ENCODE data around the gene SYT14. TPM values are rescaled to one million over a fixed set of nuclear protein-coding genes. Genes with fewer than 3 reads are reported as not detected.

The SYT14 gene
- total and polyA plus RNA-seq, 3 experiments from 2014 or later, result not detected

DNA sequence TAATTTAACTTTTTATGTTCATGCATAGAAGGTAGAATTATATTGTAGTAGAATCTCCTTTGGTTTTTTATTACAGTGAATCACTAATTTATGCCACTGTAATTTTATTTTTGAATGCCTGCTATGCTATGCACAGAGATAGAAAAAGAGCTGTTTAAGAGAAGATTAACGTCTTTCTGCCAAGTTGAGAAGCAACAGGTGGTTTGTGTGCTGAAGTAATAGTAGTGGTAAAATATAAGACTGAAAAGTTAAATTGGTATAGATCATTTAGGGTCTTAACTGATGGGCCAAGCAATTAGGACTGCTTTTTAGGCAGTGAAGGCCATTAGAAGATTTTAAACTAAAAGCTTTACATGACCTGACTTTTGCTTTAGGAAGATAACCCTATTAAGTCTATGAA, 115.1 kb downstream of the SYT14 start:
- Histone ChIP-seq H3K9me3 (ENCODE audit: low read length) (no peaks in the 10 kb centered on the region), H3K27ac (ENCODE audit: low read depth, low read length) (no peak overlapping the region), H3K4me3 (ENCODE audit: low read length) (no peak overlapping the region), H3K4me1 (ENCODE audit: insufficient read depth, low read length) (no peaks in the 10 kb centered on the region), H3K36me3 (ENCODE audit: insufficient read depth, low read length) (no peaks in the 10 kb centered on the region), H3K27me3 (ENCODE audit: insufficient read depth, low read length, poor library complexity, severe bottlenecking) (no peaks in the 10 kb centered on the region)
- H3K27me3 Mint-ChIP-seq, result peaks cover 2 to 8% of the 10 kb centered on the region in 2 donors
- no peaks in the 10 kb centered on the region for H3K36me3 Mint-ChIP-seq
- peaks cover 0 to 15% (median 8%) of the 10 kb centered on the region in 5 donors for H3K9me3 Mint-ChIP-seq
- H3K27ac Mint-ChIP-seq, result no peak overlapping the region
- ChIA-PET CTCF (no interaction called here), POLR2A (no interaction called here)
- H3K4me1 Mint-ChIP-seq, result no peaks in the 10 kb centered on the region
- no peak for DNase-seq
- no peak overlapping the region for H3K4me3 Mint-ChIP-seq

DNA sequence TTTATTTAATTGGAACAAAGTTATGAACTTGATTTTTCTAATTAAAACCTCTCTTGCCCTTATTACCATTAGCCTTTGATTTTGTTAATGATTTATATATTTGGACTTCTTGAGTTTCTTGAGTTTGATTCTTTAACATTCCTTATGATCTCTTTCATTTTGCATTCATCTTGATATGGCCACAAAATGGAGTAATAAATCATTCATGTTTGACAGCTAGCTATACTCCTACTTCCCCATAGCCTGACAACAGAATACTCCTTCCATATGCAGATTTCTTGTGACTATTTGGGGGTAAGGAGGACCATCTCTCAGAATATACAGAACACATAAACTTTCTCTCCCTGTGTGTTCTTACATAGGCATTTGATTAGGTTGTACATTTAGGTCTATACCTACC, 119.6 kb downstream of the SYT14 start:
- DNase-seq, result no peak
- no peaks in the 10 kb centered on the region for H3K4me1 ChIP-seq (ENCODE audit: insufficient read depth, low read length)
- no peaks in the 10 kb centered on the region for H3K27me3 ChIP-seq (ENCODE audit: insufficient read depth, low read length, poor library complexity, severe bottlenecking)
- ChIA-PET POLR2A (no interaction called here), CTCF (no interaction called here)
- H3K4me1 Mint-ChIP-seq, result no peaks in the 10 kb centered on the region
- H3K36me3 Mint-ChIP-seq, result no peaks in the 10 kb centered on the region
- no peak overlapping the region for H3K27ac Mint-ChIP-seq
- H3K4me3 ChIP-seq (ENCODE audit: low read length), result no peak overlapping the region
- H3K36me3 ChIP-seq (ENCODE audit: insufficient read depth, low read length), result no peaks in the 10 kb centered on the region
- H3K9me3 ChIP-seq (ENCODE audit: low read length), result no peaks in the 10 kb centered on the region
- no peak overlapping the region for H3K27ac ChIP-seq (ENCODE audit: low read depth, low read length)
- peaks cover 2 to 9% of the 10 kb centered on the region in 2 donors for H3K27me3 Mint-ChIP-seq
- H3K4me3 Mint-ChIP-seq, result no peak overlapping the region
- H3K9me3 Mint-ChIP-seq, result no peaks in the 10 kb centered on the region

DNA sequence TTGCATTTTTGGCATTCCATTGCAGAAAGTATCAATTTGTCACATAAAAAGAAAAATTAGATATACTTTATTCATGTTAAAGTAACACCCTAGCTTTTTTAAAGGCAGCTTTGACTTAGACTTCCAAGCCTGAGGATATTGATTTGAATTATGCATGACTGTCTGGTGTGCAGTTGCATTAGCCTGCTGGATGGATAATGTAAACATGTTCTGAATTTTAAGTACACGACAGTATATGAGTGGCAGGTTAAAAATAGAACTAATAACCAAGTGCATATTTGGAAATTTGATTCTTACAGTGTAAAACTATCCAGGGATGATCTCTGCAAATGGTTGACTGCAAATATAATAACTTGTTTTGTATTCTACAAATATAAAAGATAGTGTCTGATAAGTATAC, 124.0 kb downstream of the SYT14 start:
- Mint-ChIP-seq H3K4me1 (no peaks in the 10 kb centered on the region), H3K4me3 (no peak overlapping the region), H3K36me3 (no peaks in the 10 kb centered on the region), H3K9me3 (peaks cover under 1 to 7% (median 1%) of the 10 kb centered on the region in 5 donors), H3K27me3 (peaks cover 0 to 8% of the 10 kb centered on the region in 2 donors), H3K27ac (no peak overlapping the region)
- Histone ChIP-seq H3K36me3 (ENCODE audit: insufficient read depth, low read length) (no peaks in the 10 kb centered on the region), H3K27ac (ENCODE audit: low read depth, low read length) (no peak overlapping the region), H3K4me3 (ENCODE audit: low read length) (no peak overlapping the region), H3K27me3 (ENCODE audit: insufficient read depth, low read length, poor library complexity, severe bottlenecking) (no peaks in the 10 kb centered on the region), H3K9me3 (ENCODE audit: low read length) (no peaks in the 10 kb centered on the region), H3K4me1 (ENCODE audit: insufficient read depth, low read length) (no peaks in the 10 kb centered on the region)
- ChIA-PET POLR2A (no interaction called here), CTCF (no interaction called here)
- DNase-seq, result no peak

DNA sequence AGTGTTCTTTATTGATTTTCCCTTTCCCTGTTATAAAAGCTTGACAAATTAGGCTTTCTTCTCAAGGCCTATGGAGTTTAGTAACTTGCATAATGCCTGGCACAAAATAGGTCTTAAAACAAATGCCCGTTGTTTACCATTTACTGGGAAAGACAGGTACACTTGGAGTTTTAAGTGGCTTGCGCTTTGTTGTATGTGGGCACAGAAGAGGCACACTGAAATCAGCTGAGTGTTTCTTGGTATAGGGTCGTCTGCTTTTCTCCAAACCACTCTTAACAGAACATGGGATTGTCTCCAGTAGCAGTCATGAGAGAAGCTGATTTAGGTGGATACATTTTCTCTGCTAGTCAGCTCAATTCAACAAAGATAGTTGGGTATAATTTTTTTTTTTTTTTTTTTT, 132.5 kb downstream of the SYT14 start:
- ChIA-PET CTCF (no interaction called here), POLR2A (no interaction called here)
- Mint-ChIP-seq H3K27ac (no peak overlapping the region), H3K36me3 (no peaks in the 10 kb centered on the region), H3K9me3 (peaks cover 2 to 9% (median 5%) of the 10 kb centered on the region in 5 donors), H3K27me3 (peaks cover 4 to 18% of the 10 kb centered on the region in 2 donors), H3K4me3 (no peak overlapping the region), H3K4me1 (no peaks in the 10 kb centered on the region)
- Histone ChIP-seq H3K27ac (ENCODE audit: low read depth, low read length) (no peak overlapping the region), H3K4me1 (ENCODE audit: insufficient read depth, low read length) (no peaks in the 10 kb centered on the region), H3K9me3 (ENCODE audit: low read length) (no peaks in the 10 kb centered on the region), H3K4me3 (ENCODE audit: low read length) (no peak overlapping the region), H3K36me3 (ENCODE audit: insufficient read depth, low read length) (no peaks in the 10 kb centered on the region), H3K27me3 (ENCODE audit: insufficient read depth, low read length, poor library complexity, severe bottlenecking) (peaks cover 4% of the 10 kb centered on the region)
- DNase-seq, result no peak

DNA sequence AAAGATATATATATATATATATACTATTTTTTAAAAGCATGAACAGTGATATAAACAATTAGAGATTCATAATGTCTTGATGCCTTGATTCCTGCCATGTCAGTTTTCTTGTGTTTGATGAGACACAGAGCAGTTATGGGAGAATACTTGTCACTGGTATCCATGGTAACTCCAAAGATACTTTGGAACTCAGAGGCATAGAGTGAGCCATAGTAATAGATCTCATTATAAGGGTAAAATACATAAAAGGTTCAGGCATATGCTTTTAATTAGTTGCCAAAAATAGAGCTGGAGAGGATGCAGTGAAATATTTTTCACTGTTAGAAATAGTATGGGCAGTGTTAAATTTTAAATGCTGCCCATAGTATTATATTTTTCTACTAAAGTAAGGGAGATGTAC, 134.1 kb downstream of the SYT14 start:
- no peak overlapping the region for H3K4me3 ChIP-seq (ENCODE audit: low read length)
- no peaks in the 10 kb centered on the region for H3K9me3 ChIP-seq (ENCODE audit: low read length)
- Mint-ChIP-seq H3K4me3 (no peak overlapping the region), H3K9me3 (peaks cover 0 to 7% (median 3%) of the 10 kb centered on the region in 5 donors), H3K27ac (no peak overlapping the region), H3K27me3 (peaks cover 6 to 18% of the 10 kb centered on the region in 2 donors), H3K4me1 (no peaks in the 10 kb centered on the region), H3K36me3 (no peaks in the 10 kb centered on the region)
- no peaks in the 10 kb centered on the region for H3K4me1 ChIP-seq (ENCODE audit: insufficient read depth, low read length)
- H3K36me3 ChIP-seq (ENCODE audit: insufficient read depth, low read length), result no peaks in the 10 kb centered on the region
- ChIA-PET POLR2A (no interaction called here), CTCF (no interaction called here)
- H3K27me3 ChIP-seq (ENCODE audit: insufficient read depth, low read length, poor library complexity, severe bottlenecking), result peaks cover 4% of the 10 kb centered on the region
- H3K27ac ChIP-seq (ENCODE audit: low read depth, low read length), result no peak overlapping the region
- DNase-seq, result no peak

DNA sequence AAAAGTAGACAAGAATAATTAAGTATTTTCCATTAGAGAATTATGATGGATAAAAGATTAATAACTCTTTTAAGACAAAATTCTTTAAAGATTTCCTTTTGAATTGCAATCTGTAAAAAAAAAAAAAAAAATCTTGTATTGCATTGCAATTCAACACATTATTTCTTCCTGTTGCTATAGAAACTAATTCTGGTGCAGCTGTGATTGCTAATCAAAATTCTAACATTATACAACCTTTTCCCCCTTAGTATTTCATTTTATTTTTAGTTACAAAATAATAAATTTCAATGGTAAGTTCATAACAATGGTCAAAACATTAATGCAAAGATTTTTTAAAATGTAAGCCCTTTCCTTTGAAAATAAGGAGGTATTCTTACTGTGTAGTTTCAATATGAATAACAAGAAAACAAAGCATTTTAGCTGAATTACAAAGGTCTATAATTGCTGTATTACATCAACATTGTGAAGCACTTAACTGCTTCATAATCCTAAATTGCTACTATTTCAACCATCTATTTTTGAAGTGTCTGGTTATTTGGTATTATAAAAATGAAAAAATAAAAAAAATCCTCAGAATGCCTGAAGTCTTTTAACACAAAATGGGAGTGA, 135.0 kb downstream of the SYT14 start:
- Histone ChIP-seq H3K27me3 (ENCODE audit: insufficient read depth, low read length, poor library complexity, severe bottlenecking) (peaks cover 4% of the 10 kb centered on the region), H3K27ac (ENCODE audit: low read depth, low read length) (no peak overlapping the region), H3K9me3 (ENCODE audit: low read length) (no peaks in the 10 kb centered on the region), H3K4me1 (ENCODE audit: insufficient read depth, low read length) (no peaks in the 10 kb centered on the region), H3K36me3 (ENCODE audit: insufficient read depth, low read length) (no peaks in the 10 kb centered on the region), H3K4me3 (ENCODE audit: low read length) (no peak overlapping the region)
- Mint-ChIP-seq H3K27ac (no peak overlapping the region), H3K36me3 (no peaks in the 10 kb centered on the region), H3K4me3 (no peak overlapping the region), H3K4me1 (no peaks in the 10 kb centered on the region), H3K27me3 (peaks cover 6 to 18% of the 10 kb centered on the region in 2 donors), H3K9me3 (peaks cover 0 to 3% (median 0%) of the 10 kb centered on the region in 5 donors)
- ChIA-PET CTCF (no interaction called here), POLR2A (no interaction called here)
- no peak for DNase-seq

DNA sequence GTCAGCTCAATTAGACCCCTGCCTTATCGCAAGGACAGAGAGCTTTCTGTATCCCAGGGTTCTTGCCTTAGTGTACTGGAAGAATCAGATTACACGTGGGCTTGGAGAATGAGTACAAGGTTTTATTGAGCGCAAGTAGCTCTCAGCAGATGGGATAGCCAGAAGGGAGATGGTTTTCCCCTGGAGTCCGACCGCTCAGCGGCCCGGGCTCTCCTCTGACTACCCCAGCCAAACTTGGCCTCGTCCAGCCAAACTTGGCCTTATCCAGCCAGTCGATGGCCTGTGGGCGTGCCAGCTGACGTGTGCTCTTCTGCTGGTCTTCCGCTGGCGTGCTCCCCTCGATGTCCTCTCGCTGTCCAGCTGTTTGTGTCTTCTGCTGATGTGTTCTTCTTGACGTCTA, 136.9 kb downstream of the SYT14 start:
- Mint-ChIP-seq H3K27ac (no peak overlapping the region), H3K27me3 (peaks cover 2 to 10% of the 10 kb centered on the region in 2 donors), H3K36me3 (no peaks in the 10 kb centered on the region), H3K4me3 (no peak overlapping the region), H3K4me1 (no peaks in the 10 kb centered on the region), H3K9me3 (peaks cover 0 to 3% (median 0%) of the 10 kb centered on the region in 5 donors)
- no peak for DNase-seq
- Histone ChIP-seq H3K9me3 (ENCODE audit: low read length) (no peaks in the 10 kb centered on the region), H3K27me3 (ENCODE audit: insufficient read depth, low read length, poor library complexity, severe bottlenecking) (peaks cover 4% of the 10 kb centered on the region), H3K4me1 (ENCODE audit: insufficient read depth, low read length) (no peaks in the 10 kb centered on the region), H3K36me3 (ENCODE audit: insufficient read depth, low read length) (no peaks in the 10 kb centered on the region), H3K27ac (ENCODE audit: low read depth, low read length) (no peak overlapping the region), H3K4me3 (ENCODE audit: low read length) (no peak overlapping the region)
- CTCF ChIA-PET, result no interaction called here
- POLR2A ChIA-PET, result no interaction called here

DNA sequence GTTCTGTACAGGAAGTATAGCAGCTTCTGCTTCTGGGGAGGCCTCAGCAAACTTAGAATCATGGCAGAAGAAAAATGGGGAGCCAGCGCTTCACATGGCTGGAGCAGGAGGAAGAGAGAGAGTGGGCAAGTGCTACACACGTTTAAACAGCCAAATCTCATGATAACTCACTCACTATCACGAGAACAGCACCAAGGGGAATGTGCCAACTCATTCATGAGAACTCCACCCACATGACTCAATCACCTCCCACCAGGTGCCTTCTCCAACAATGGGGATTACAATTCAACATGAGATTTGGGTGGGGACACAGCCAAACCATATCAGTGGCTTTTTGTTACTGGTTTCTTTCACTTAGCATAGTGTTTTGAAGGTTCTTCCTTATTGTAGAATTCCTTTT, 138.6 kb downstream of the SYT14 start:
- POLR2A ChIA-PET, result no interaction called here
- H3K4me1 Mint-ChIP-seq, result no peaks in the 10 kb centered on the region
- H3K27me3 ChIP-seq (ENCODE audit: insufficient read depth, low read length, poor library complexity, severe bottlenecking), result peaks cover 4% of the 10 kb centered on the region
- no peak overlapping the region for H3K27ac Mint-ChIP-seq
- H3K4me1 ChIP-seq (ENCODE audit: insufficient read depth, low read length), result no peaks in the 10 kb centered on the region
- no peaks in the 10 kb centered on the region for H3K9me3 ChIP-seq (ENCODE audit: low read length)
- no peak for DNase-seq
- no peak overlapping the region for H3K4me3 ChIP-seq (ENCODE audit: low read length)
- H3K36me3 Mint-ChIP-seq, result no peaks in the 10 kb centered on the region
- H3K9me3 Mint-ChIP-seq, result peaks cover 0 to 3% (median 0%) of the 10 kb centered on the region in 5 donors
- H3K36me3 ChIP-seq (ENCODE audit: insufficient read depth, low read length), result no peaks in the 10 kb centered on the region
- CTCF ChIA-PET, result no interaction called here
- no peak overlapping the region for H3K27ac ChIP-seq (ENCODE audit: low read depth, low read length)
- H3K27me3 Mint-ChIP-seq, result peaks cover 0 to 2% of the 10 kb centered on the region in 2 donors
- no peak overlapping the region for H3K4me3 Mint-ChIP-seq

DNA sequence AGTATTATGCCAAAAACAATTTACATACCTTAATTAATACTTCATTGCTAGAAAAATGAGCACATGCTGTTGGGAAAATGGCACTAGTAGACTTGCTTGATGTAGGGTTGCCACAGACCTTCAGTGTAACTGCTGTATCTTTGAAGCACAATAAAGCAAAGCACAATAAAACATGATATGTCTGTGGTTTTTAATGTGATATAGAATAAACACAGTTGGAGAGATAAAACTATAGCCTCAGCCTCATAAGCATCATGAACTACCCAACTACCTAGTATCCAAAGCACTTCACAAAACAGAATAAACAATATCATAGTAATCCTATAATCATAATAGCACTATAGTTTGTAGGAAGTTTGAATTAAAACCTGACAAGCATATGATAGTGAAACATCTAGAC, 143.5 kb downstream of the SYT14 start:
- no peak overlapping the region for H3K27ac ChIP-seq (ENCODE audit: low read depth, low read length)
- no peak overlapping the region for H3K4me3 Mint-ChIP-seq
- no peak for DNase-seq
- ChIA-PET CTCF (no interaction called here), POLR2A (no interaction called here)
- no peak overlapping the region for H3K4me3 ChIP-seq (ENCODE audit: low read length)
- H3K9me3 Mint-ChIP-seq, result no peaks in the 10 kb centered on the region
- H3K27me3 Mint-ChIP-seq, result peaks cover 0 to 1% of the 10 kb centered on the region in 2 donors
- no peaks in the 10 kb centered on the region for H3K4me1 ChIP-seq (ENCODE audit: insufficient read depth, low read length)
- H3K36me3 Mint-ChIP-seq, result no peaks in the 10 kb centered on the region
- H3K36me3 ChIP-seq (ENCODE audit: insufficient read depth, low read length), result no peaks in the 10 kb centered on the region
- H3K9me3 ChIP-seq (ENCODE audit: low read length), result no peaks in the 10 kb centered on the region
- no peaks in the 10 kb centered on the region for H3K4me1 Mint-ChIP-seq
- no peaks in the 10 kb centered on the region for H3K27me3 ChIP-seq (ENCODE audit: insufficient read depth, low read length, poor library complexity, severe bottlenecking)
- no peak overlapping the region for H3K27ac Mint-ChIP-seq

All from CD8-positive, alpha-beta memory T cell (primary cell).